Activated CD4-positive, CD25-positive, alpha-beta regulatory T cell (primary cell): ENCODE data around the gene HTR6.

ENCODE experiments used
- DNase-seq, 4 experiments: peaks; one replicate each; lab custom pipeline; 2025; lab: John Stamatoyannopoulos, UW

HTR6 gene

GRCh38 chr1:19656780-19657466 is 7.8 kb upstream of the HTR6 start:
- DNase-seq: no peak

GRCh38 chr1:19657511-19657910 is 7.2 kb upstream of the HTR6 start:
- DNase-seq: no peak

- no peak for DNase-seq
Measured at GRCh38 chr1:19658186-19658585, 6.5 kb upstream of the HTR6 start.

GRCh38 chr1:19661721-19662228 is 2.9 kb upstream of the HTR6 start:
- peak in 1 of 4 experiments; percentile 14 for DNase-seq

DNA sequence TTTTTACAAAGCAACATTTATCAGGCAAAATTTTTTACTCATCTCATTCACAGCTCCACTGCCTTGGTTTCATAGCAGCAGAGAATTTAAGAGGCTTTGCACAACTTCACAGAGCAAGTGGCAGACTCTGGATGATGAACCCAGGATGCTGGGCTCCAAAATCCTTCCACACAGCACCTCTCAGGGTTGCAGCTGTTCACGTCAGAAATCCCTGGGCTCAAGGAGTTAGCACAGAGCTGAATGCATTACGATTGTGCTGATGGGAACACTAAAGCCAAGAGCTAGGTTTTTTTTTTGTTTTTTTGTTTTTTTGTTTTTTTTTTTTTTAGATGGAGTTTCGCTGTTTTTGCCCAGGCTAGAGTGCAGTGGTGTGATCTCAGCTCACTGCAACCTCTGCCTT is 2.4 kb upstream of the HTR6 start:
- DNase-seq: no peak

DNA sequence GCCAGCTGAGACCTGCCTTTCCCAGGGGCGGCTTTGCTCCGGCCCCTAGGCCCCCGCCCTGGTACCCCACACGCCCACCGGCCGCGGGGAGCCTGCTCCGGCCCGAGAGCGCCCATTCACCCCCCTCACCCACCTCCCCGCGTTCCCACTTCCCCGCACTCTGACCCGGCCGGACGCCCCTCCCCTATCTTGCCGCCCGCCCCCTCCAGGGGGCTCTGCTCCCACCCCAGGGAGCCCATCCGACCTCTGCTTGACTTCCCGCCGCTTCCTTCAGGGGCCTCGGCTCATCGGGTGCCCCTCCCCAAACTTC is 466 bp downstream of the HTR6 start:
- no peak for DNase-seq

GRCh38 chr1:19665496-19666465 is 1.1 kb downstream of the HTR6 start:
- DNase-seq: no peak

- no peak for DNase-seq
Measured at GRCh38 chr1:19668888-19669287, 4.2 kb downstream of the HTR6 start.

GRCh38 chr1:19670787-19671186 is 6.1 kb downstream of the HTR6 start:
- DNase-seq: no peak

DNA sequence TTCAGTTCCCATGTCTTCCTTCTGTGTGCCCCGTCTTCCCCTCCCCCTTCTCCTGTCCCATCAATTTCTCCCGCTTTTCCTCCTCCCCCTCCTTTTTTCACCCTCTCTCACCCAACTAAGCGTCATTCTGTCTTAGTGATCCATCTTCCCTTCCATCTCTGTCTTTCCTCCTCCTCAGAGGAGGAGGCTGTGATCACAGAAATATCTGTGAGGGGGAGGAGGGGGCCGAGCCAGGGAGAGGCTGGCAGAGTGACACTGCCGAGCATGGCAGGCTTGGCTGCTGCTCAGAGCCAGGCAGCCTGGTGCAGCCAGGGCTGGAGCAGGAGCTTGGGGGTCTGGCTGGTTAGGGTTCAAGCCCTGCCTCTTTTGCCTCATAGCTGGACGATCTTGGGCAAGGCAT is 7.6 kb downstream of the HTR6 start:
- no peak for DNase-seq

DNA sequence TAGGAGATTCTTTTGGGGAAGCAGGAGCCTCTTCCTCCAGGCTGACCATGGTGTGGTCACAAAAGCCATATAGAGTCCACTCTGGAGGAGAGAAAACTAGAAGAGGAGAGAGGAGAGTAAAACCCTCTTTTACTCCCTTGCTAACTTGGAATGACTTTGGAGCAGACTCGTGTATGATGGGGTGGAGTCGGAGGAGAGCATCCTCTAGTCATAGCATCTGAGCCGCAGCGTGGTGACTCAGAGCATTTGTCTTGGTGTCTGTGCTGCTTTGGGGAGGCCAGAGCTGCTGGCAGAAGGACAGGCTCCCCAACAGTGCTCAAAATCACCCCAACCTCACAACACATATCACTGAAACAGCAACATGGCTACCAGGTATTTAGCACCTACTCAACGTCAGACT is 11.1 kb downstream of the HTR6 start:
- no peak for DNase-seq

DNA sequence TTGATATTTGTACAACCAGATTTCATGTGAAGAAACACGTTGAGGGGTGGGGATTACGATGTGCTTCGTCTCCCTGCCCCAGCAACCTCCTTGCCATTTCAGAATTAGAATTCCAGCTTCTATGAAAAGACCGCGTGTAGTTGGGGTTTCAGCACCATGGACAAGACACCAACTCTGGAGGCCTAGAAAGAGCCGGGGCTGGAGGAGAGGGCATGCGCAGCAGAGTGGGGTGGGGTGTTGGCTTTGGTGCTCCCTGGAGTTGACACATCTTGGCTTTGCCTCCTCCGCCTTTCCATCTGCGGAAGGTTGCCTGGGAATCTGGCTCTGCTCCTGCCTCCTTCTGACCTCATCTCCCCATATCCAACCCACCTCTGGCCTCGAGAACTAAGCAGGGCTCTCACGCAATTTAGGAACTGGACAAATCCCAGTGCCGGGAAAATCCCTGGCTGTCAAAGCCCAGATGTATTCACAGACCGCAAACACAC is 11.8 kb downstream of the HTR6 start:
- DNase-seq: no peak

DNA sequence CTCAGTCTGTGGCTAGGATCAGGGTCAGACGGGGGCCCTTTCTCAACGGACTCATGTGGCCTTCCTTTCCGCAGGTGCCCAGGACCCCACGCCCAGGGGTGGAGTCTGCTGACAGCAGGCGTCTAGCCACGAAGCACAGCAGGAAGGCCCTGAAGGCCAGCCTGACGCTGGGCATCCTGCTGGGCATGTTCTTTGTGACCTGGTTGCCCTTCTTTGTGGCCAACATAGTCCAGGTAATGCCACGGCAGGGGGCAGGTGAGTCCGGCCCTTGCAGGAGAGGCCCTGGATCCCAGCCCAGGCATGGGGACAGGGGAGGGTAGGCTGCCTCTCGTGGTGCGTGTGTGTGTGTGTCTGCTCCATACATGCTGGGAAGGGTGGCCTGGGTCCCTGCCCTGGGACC is 13.8 kb downstream of the HTR6 start:
- DNase-seq: no peak

GRCh38 chr1:19678931-19679453 is 14.3 kb downstream of the HTR6 start:
- no peak for DNase-seq

- DNase-seq: no peak
Measured at GRCh38 chr1:19679691-19680090, 15.0 kb downstream of the HTR6 start.

- no peak for DNase-seq
Measured at GRCh38 chr1:19680644-19681043, 16.0 kb downstream of the HTR6 start.

DNA sequence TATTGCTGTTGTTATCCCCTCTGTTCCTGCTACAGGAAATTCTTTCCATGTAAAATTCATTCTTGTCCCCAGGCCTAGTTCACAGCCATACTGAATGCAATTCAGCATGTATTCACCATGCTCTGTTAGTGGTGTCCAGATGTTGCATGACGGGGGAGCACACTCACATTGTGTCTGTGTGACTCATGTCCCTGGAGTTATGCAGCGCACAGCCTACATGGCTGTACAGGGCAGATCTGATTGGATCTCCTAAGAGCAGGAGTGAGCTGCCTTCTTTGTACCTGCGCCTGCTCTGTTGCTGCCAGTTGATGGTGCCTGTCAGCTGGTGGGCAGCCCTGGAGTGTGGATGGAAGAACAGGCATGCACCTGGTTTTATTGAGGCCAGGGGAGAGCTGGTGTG is 17.6 kb downstream of the HTR6 start:
- no peak for DNase-seq

DNA sequence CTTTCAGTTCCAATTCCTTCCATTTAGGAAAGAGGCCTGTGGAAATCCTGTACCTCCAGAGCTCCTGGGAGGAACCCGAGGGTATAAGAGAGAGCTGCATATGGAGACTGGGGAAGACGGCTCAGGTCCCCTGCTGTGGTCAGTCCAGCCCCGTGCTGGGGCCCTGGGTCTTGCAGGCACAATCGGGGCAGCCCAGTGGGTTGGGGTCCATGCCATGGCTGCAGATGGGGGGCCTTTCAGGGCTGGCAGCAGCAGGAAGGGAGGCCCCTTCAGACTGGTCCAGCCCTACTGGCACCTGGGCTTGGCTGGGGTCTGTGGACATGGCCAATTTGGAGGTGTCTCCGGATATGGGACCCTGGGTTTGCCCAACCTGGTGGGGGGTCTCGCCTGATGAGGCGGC is 18.2 kb downstream of the HTR6 start:
- DNase-seq: no peak

GRCh38 chr1:19683351-19683750 is 18.7 kb downstream of the HTR6 start:
- no peak for DNase-seq

DNA sequence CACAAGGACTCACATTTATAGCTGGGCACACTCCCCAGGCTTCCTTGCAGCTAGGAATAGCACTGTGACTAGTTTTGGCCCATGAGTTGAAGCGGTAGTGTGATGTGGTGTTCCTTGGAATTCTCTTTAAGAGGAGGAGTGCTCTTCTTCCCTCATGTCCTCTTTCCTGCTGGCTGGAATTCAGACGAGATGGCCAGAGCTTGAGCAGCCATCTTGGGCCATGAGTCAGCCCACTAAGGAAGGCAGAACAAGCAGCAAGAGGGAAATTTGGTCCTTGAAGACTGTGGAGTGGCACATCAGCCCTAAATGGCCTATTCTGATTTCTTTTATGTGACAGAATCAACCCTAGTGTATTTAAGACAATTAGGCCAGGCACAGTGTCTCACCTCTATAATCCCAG is 20.0 kb downstream of the HTR6 start:
- no peak for DNase-seq

DNA sequence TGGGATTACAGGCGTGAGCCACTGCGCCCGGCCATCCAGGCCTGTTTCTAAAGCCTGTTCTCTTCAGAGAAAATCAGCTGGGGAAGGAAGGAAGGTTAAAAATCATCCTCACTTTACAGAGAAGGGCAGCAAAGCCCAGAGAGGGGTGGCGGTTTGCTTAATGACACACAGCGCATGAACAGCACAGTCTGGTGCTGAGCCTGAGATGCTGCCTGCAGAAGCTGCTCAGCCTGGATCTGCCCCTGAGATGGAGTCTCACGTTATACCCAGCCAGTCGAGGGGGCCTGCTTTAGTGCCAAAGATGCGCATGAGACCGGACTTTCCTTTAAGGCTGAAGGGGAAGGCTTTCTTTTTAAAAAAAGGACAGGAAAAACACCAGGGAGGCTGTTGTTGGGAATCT is 21.3 kb downstream of the HTR6 start:
- no peak for DNase-seq

DNA sequence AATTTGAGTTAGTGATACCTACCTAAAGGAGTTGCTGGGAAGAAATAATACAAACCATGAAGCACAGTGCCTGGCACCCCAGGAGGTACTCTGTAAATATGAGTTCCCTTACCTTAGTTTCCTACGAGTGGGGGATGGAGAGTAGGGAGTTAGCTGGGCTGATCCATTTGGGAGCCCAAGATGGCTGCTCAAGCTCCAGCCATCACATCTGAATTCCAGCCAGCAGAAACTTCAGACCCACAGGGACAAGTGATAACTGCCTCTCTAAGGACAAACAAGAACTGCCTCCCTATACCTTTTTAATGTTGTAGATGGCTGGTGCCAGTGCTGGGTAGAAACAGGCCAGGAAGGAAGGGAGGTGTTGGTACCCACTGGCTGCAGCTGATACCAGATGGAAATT is 22.7 kb downstream of the HTR6 start:
- no peak for DNase-seq
